Neuronal stem cell (in vitro differentiated cells): ENCODE measurements around the gene MUC5AC.
"Not testable (repeated sequence)": the region's sequence is repeated elsewhere in the genome, so short reads cannot be mapped to it uniquely, and the experiment has no call there.

ENCODE experiments used
- DNase-seq: peaks from one replicate; pipeline ENCODE4 v3.0.0-alpha.2; 2013; ENCODE audit warnings: low spot score
- H2AFZ ChIP-seq: one replicate; pipeline ENCODE4 v1.6.1; 2013; ENCODE audit warnings: mild to moderate bottlenecking, low read length, inconsistent platforms
- H2AK5ac ChIP-seq: 2 replicates; pipeline ENCODE4 v1.6.1; 2013; ENCODE audit warnings: low read depth, mild to moderate bottlenecking, inconsistent platforms, low read length, moderate library complexity, mixed read lengths
- H2BK120ac ChIP-seq: 2 replicates; pipeline ENCODE4 v1.6.1; 2013; ENCODE audit warnings: low read depth, mild to moderate bottlenecking, inconsistent platforms, low read length, moderate library complexity, mixed read lengths
- H2BK12ac ChIP-seq: one replicate; pipeline ENCODE4 v1.6.1; 2013; ENCODE audit warnings: low read length, inconsistent platforms
- H2BK15ac ChIP-seq: 2 replicates; pipeline ENCODE4 v1.6.1; 2013; ENCODE audit warnings: mild to moderate bottlenecking, low read length, inconsistent platforms, mixed read lengths
- H2BK5ac ChIP-seq: one replicate; pipeline ENCODE4 v1.6.1; 2013; ENCODE audit warnings: inconsistent platforms, mild to moderate bottlenecking, low read length, moderate library complexity
- H3K14ac ChIP-seq: one replicate; pipeline ENCODE4 v1.6.1; 2013; ENCODE audit warnings: low read length, inconsistent platforms
- H3K18ac ChIP-seq: 2 replicates; pipeline ENCODE4 v1.6.1; 2013; ENCODE audit warnings: low read length, inconsistent platforms
- H3K23ac ChIP-seq: 2 replicates; pipeline ENCODE4 v1.6.1; 2013; ENCODE audit warnings: low read depth, mild to moderate bottlenecking, mixed read lengths, low read length, inconsistent platforms; ENCODE audit not compliant: poor library complexity
- H3K27ac ChIP-seq: replicated peaks from 3 replicates; pipeline ENCODE4 v1.5.1; 2013; ENCODE audit warnings: low read length, inconsistent platforms
- H3K27me3 ChIP-seq, 3 experiments: 2 replicates each; pipeline ENCODE4 v1.6.1; 2013; ENCODE audit warnings: low read length in 3 of 3, mild to moderate bottlenecking in 2 of 3, inconsistent platforms in 1 of 3, low read depth in 1 of 3, mixed read lengths in 1 of 3, moderate library complexity in 1 of 3; ENCODE audit not compliant: control insufficient read depth in 3 of 3, insufficient read depth in 3 of 3
- H3K36me3 ChIP-seq, 2 donors: replicated peaks in 1 of 2; 2 replicates each; pipeline ENCODE4 v1.6.1; 2013; ENCODE audit warnings: low read length in 2 of 2; ENCODE audit not compliant: control insufficient read depth in 2 of 2, insufficient read depth in 2 of 2
- H3K4ac ChIP-seq: 2 replicates; pipeline ENCODE4 v1.6.1; 2013; ENCODE audit warnings: inconsistent platforms, mild to moderate bottlenecking, low read length, moderate library complexity
- H3K4me1 ChIP-seq, 2 donors: 1 replicate in 1 of 2; 2 replicates in 1 of 2; pipeline ENCODE4 v1.6.1; 2013; ENCODE audit warnings: low read length in 2 of 2, low read depth in 1 of 2; ENCODE audit not compliant: control insufficient read depth in 2 of 2, insufficient read depth in 1 of 2
- H3K4me2 ChIP-seq: one replicate; pipeline ENCODE4 v1.6.1; 2013; ENCODE audit warnings: mild to moderate bottlenecking, low read length, inconsistent platforms; ENCODE audit not compliant: insufficient read depth, poor library complexity, severe bottlenecking
- H3K4me3 ChIP-seq, 2 donors: 2 replicates each; pipeline ENCODE4 v1.5.1; 2013; ENCODE audit warnings: low read length in 2 of 2, mild to moderate bottlenecking in 2 of 2, inconsistent platforms in 1 of 2, moderate library complexity in 1 of 2
- H3K79me1 ChIP-seq: one replicate; pipeline ENCODE4 v1.6.1; 2013; ENCODE audit warnings: low read depth, mild to moderate bottlenecking, inconsistent platforms, low read length, moderate library complexity
- H3K9ac ChIP-seq: one replicate; pipeline ENCODE4 v1.6.1; 2013; ENCODE audit warnings: mild to moderate bottlenecking, low read depth, low read length, inconsistent platforms; ENCODE audit not compliant: poor library complexity
- H3K9me3 ChIP-seq, 2 donors: replicated peaks in 1 of 2; 2 replicates each; pipeline versions ENCODE3 to v1.6.1; 2013; ENCODE audit warnings: low read length in 2 of 2, mild to moderate bottlenecking in 2 of 2, inconsistent platforms in 1 of 2, low read depth in 1 of 2, mixed read lengths in 1 of 2, moderate library complexity in 1 of 2; ENCODE audit not compliant: control insufficient read depth in 2 of 2, insufficient read depth in 1 of 2
- H4K8ac ChIP-seq: one replicate; pipeline ENCODE4 v1.6.1; 2013; ENCODE audit warnings: low read depth, mild to moderate bottlenecking, inconsistent platforms, low read length, moderate library complexity
- H4K91ac ChIP-seq: one replicate; pipeline ENCODE4 v1.6.1; 2013; ENCODE audit warnings: low read length, low read depth, mild to moderate bottlenecking, inconsistent platforms; ENCODE audit not compliant: poor library complexity
- WGBS, 2 donors: extraction: QIAGEN DNeasy Blood & Tissue Kit; methylation state at CpG; one replicate each; pipeline ENCODE4 v1.1.7; 2013; ENCODE audit warnings: missing lambda C conversion rate in 2 of 2, mixed read lengths in 1 of 2; ENCODE audit not compliant: insufficient read length in 2 of 2, insufficient replicate concordance in 1 of 2; ENCODE audit errors: extremely low coverage in 2 of 2; 5-methylcytosine and 5-hydroxymethylcytosine counted together

The MUC5AC gene

DNA sequence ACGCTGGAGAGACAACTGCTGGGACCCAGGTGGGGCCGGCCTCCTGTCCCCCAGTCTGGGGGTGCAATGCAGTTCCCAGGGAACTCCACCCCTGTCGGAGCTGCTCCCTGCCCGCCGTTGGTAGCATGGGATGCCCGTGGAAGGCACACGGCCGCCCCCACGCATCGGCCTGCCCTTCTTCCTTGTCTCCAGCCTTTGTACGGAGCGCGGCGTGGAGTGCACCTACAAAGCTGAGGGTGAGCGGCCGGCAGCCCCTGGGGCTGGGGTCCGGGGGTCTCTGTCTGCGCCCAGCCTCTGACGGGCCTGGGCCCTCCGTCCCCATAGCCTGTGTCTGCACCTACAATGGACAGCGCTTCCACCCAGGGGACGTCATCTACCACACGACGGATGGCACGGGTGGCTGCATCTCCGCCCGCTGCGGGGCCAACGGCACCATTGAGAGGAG is 23.2 kb downstream of the MUC5AC start:
- peak overlapping the region in 1 of 2 donors; percentile 20 for H3K4me3 ChIP-seq
- no peak overlapping the region for H3K27ac ChIP-seq
- H3K23ac ChIP-seq, result no peak overlapping the region
- no peaks in the 10 kb centered on the region for H3K27me3 ChIP-seq
- no peak overlapping the region for H3K4me2 ChIP-seq
- H3K4me1 ChIP-seq, result no peaks in the 10 kb centered on the region
- H2BK15ac ChIP-seq, result no peak overlapping the region
- no peak overlapping the region for H4K91ac ChIP-seq
- peaks cover 0 to 14% of the 10 kb centered on the region in 2 donors for H3K9me3 ChIP-seq
- peak overlapping the region; percentile 38 for H3K18ac ChIP-seq
- H3K4ac ChIP-seq, result no peak overlapping the region
- no peak overlapping the region for H2BK5ac ChIP-seq
- no peak for DNase-seq
- H2BK120ac ChIP-seq, result no peak overlapping the region
- no peaks in the 10 kb centered on the region for H3K79me1 ChIP-seq
- H3K14ac ChIP-seq, result no peak overlapping the region
- no peak overlapping the region for H4K8ac ChIP-seq
- WGBS, 2 donors, result no CpG with 5 or more reads among the region's 29 CpGs
- H3K9ac ChIP-seq, result no peak overlapping the region
- H2AFZ ChIP-seq, result no peak overlapping the region
- H3K36me3 ChIP-seq, result no peaks in the 10 kb centered on the region
- no peak overlapping the region for H2AK5ac ChIP-seq
- H2BK12ac ChIP-seq, result no peak overlapping the region

DNA sequence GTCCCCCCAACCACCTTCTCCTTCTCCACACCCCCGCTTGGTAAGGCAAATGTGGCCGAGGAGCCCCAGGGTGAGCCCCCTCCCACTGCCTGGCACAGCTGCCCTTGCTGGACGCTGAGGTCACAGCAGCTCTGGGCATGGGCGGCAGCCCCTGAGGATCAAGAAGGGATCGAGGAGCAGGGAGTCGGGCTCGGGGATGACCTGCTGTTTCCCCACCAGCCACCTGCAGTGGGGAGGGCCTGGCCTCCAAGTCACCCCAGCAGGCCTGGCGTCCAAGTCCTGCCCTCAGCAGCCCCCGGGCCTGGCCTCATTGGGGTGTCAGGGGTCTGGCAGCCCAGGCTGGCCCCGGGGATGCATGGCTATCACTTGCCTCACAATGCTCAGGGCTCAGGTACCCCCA is 23.7 kb downstream of the MUC5AC start:
- Histone ChIP-seq H3K36me3 (no peaks in the 10 kb centered on the region), H4K8ac (no peak overlapping the region), H3K18ac (no peak overlapping the region), H4K91ac (no peak overlapping the region), H3K4ac (no peak overlapping the region), H3K23ac (no peak overlapping the region), H3K9me3 (peaks cover 0 to 16% of the 10 kb centered on the region in 2 donors), H3K4me2 (no peak overlapping the region), H2BK15ac (no peak overlapping the region), H3K9ac (no peak overlapping the region), H2AFZ (no peak overlapping the region), H3K4me1 (no peaks in the 10 kb centered on the region), H3K14ac (no peak overlapping the region), H3K79me1 (no peaks in the 10 kb centered on the region), H3K27me3 (no peaks in the 10 kb centered on the region), H2BK12ac (no peak overlapping the region), H2AK5ac (peak overlapping the region; percentile 28), H3K27ac (no peak overlapping the region), H2BK5ac (no peak overlapping the region), H3K4me3 (peak overlapping the region in 1 of 2 donors; percentile 50), H2BK120ac (no peak overlapping the region)
- WGBS, 2 donors, result no CpG with 5 or more reads among the region's 10 CpGs
- DNase-seq, result no peak

DNA sequence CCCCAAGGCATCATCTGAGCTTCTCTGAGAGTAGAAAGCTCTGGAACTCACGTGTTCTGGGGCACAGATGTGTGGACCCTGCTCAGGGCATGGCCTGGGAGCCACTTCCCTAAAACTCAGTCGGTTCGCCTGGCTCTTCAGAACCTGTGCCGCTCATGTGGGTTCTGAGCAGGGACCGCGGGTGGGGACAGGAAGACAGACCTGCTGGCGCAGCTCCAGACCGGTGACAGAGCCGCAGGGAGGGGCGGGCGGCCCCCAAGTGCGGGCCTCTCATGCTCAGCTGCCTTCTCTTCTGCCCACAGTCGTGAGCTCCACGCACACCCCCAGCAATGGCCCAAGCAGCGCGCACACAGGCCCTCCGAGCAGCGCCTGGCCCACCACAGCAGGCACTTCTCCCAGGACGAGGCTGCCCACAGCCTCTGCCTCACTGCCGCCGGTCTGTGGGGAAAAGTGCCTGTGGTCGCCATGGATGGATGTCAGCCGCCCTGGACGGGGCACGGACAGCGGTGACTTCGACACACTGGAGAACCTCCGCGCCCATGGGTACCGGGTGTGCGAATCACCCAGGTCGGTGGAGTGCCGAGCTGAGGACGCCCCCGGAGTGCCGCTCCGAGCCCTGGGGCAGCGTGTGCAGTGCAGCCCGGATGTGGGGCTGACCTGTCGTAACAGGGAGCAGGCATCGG is 24.2 kb downstream of the MUC5AC start:
- Histone ChIP-seq H2AFZ (no peak overlapping the region), H3K79me1 (no peaks in the 10 kb centered on the region), H2BK5ac (no peak overlapping the region), H2AK5ac (no peak overlapping the region), H2BK120ac (no peak overlapping the region), H3K4me2 (no peak overlapping the region), H3K4me3 (peak overlapping the region in 1 of 2 donors; percentile 62), H4K8ac (no peak overlapping the region), H2BK12ac (no peak overlapping the region), H3K18ac (peak overlapping the region; percentile 57), H3K27ac (no peak overlapping the region), H3K14ac (peak overlapping the region; percentile 56), H4K91ac (no peak overlapping the region), H3K4ac (no peak overlapping the region), H3K9me3 (peaks cover 0 to 12% of the 10 kb centered on the region in 2 donors), H3K23ac (peak overlapping the region; percentile 85), H3K27me3 (no peaks in the 10 kb centered on the region), H3K36me3 (no peaks in the 10 kb centered on the region), H2BK15ac (no peak overlapping the region), H3K9ac (no peak overlapping the region), H3K4me1 (no peaks in the 10 kb centered on the region)
- no peak for DNase-seq
- WGBS, 2 donors, result no CpG with 5 or more reads among the region's 41 CpGs

DNA sequence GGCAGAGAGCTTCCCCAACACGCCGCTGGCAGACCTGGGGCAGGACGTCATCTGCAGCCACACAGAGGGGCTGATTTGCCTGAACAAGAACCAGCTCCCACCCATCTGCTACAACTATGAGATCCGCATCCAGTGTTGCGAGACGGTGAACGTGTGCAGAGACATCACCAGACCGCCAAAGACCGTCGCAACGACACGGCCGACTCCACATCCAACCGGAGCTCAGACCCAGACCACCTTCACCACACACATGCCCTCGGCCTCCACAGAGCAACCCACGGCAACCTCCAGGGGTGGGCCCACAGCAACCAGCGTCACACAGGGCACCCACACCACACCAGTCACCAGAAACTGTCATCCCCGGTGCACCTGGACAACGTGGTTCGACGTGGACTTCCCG is 26.4 kb downstream of the MUC5AC start:
- H4K8ac ChIP-seq, H4K91ac ChIP-seq, H3K27me3 ChIP-seq, H3K23ac ChIP-seq, H3K79me1 ChIP-seq, H3K36me3 ChIP-seq, H2BK5ac ChIP-seq, H2BK15ac ChIP-seq, H2BK12ac ChIP-seq, H2BK120ac ChIP-seq, H3K4me3 ChIP-seq, H3K27ac ChIP-seq, H3K14ac ChIP-seq, H3K4ac ChIP-seq, H3K9ac ChIP-seq, H3K4me2 ChIP-seq, DNase-seq, H2AK5ac ChIP-seq, H3K4me1 ChIP-seq, H2AFZ ChIP-seq, H3K18ac ChIP-seq: not testable (repeated sequence)
- H3K9me3 ChIP-seq, result peaks cover 0 to 11% of the 10 kb centered on the region in 2 donors
- no CpG with 5 or more reads among the region's 22 CpGs for WGBS, 2 donors
